Skin epidermis (tissue), 12 donors: ENCODE measurements around the gene GP1BB.
A peak's percentile ranks its signal among the peaks of the same experiment; 100 is the strongest.

Experiments
- H3K27ac ChIP-seq, 21 experiments: fragments of 200-600 bp; sonication (generic) in 11 of 21; one replicate each; pipeline ENCODE4 v1.5.0; 2020; ENCODE audit warnings: mild to moderate bottlenecking in 3 of 21, inconsistent platforms in 2 of 21, moderate library complexity in 2 of 21
- H3K4me3 ChIP-seq, 7 experiments: fragments of 200-600 bp; sonication (generic) in 2 of 7; one replicate each; pipeline ENCODE4 v1.5.0; 2020; ENCODE audit warnings: inconsistent platforms in 2 of 7, mild to moderate bottlenecking in 2 of 7, moderate library complexity in 1 of 7

GP1BB gene

GRCh38 chr22:19710020-19710768 is 13.1 kb upstream of the GP1BB start:
- Histone ChIP-seq H3K27ac (peak overlapping the region in 3 of 21 experiments; percentile 0 to 51 (median 33)), H3K4me3 (no peak overlapping the region)

- no peak overlapping the region for H3K4me3 ChIP-seq
- H3K27ac ChIP-seq = no peak overlapping the region
Observed at GRCh38 chr22:19710769-19711106, 12.6 kb upstream of the GP1BB start.

GRCh38 chr22:19713245-19713644 is 10.1 kb upstream of the GP1BB start:
- Histone ChIP-seq H3K27ac (no peak overlapping the region), H3K4me3 (no peak overlapping the region)

- H3K27ac ChIP-seq = peak overlapping the region in 6 of 21 experiments; percentile 19 to 77 (median 46)
- H3K4me3 ChIP-seq = peak overlapping the region; percentile 23 to 72 (median 58)
Observed at GRCh38 chr22:19713650-19714311, 9.6 kb upstream of the GP1BB start.

- Histone ChIP-seq H3K27ac (peak within 1 kb of the TSS in 18 of 21 experiments; percentile 4 to 88 (median 70)), H3K4me3 (peak within 1 kb of the TSS; percentile 50 to 72 (median 58))
Observed at GRCh38 chr22:19714312-19715187, 8.8 kb upstream of the GP1BB start, which contains the start of gene SEPTIN5. Gene SEPTIN5 (plus strand): TSS chr22:19714503. CDS start chr22:19714589, 86 bp downstream.

GRCh38 chr22:19715188-19715930 is 8.0 kb upstream of the GP1BB start:
- Histone ChIP-seq H3K27ac (peak overlapping the region in 14 of 21 experiments; percentile 62 to 88 (median 71)), H3K4me3 (peak overlapping the region; percentile 50 to 72 (median 58))

GRCh38 chr22:19716041-19716828 is 7.1 kb upstream of the GP1BB start:
- Histone ChIP-seq H3K4me3 (peak overlapping the region in 1 of 7 experiments; percentile 72), H3K27ac (peak overlapping the region in 2 of 21 experiments; percentile 80 to 86)

GRCh38 chr22:19716829-19717105 is 6.6 kb upstream of the GP1BB start:
- no peak overlapping the region for H3K4me3 ChIP-seq
- no peak overlapping the region for H3K27ac ChIP-seq

- peak overlapping the region in 1 of 21 experiments; percentile 63 for H3K27ac ChIP-seq
- H3K4me3 ChIP-seq = no peak overlapping the region
Observed at GRCh38 chr22:19717181-19717580, 6.2 kb upstream of the GP1BB start.

GRCh38 chr22:19717691-19718455 is 5.5 kb upstream of the GP1BB start:
- Histone ChIP-seq H3K4me3 (peak overlapping the region; percentile 41 to 76 (median 47)), H3K27ac (peak overlapping the region in 14 of 21 experiments; percentile 9 to 78 (median 52))

GRCh38 chr22:19718456-19719049 is 4.8 kb upstream of the GP1BB start:
- H3K27ac ChIP-seq = peak overlapping the region in 16 of 21 experiments; percentile 9 to 78 (median 51)
- peak overlapping the region; percentile 41 to 76 (median 47) for H3K4me3 ChIP-seq

- peak overlapping the region in 13 of 21 experiments; percentile 9 to 78 (median 53) for H3K27ac ChIP-seq
- H3K4me3 ChIP-seq = peak overlapping the region; percentile 41 to 76 (median 47)
Observed at GRCh38 chr22:19719050-19719482, 4.3 kb upstream of the GP1BB start.

- peak overlapping the region in 2 of 21 experiments; percentile 48 to 78 for H3K27ac ChIP-seq
- H3K4me3 ChIP-seq = peak overlapping the region in 2 of 7 experiments; percentile 43 to 51
Observed at GRCh38 chr22:19719488-19720021, 3.8 kb upstream of the GP1BB start.

GRCh38 chr22:19720150-19720827 is 3.0 kb upstream of the GP1BB start:
- no peak overlapping the region for H3K4me3 ChIP-seq
- no peak overlapping the region for H3K27ac ChIP-seq

GRCh38 chr22:19720999-19721329 is 2.4 kb upstream of the GP1BB start:
- H3K4me3 ChIP-seq = no peak overlapping the region
- H3K27ac ChIP-seq = no peak overlapping the region

- Histone ChIP-seq H3K4me3 (no peak overlapping the region), H3K27ac (no peak overlapping the region)
Observed at GRCh38 chr22:19721330-19722177, 1.8 kb upstream of the GP1BB start.
